Stimulated activated CD8-positive, alpha-beta memory T cell treated with anti-CD3 and anti-CD28 coated beads, Interleukin-7, amount 100 ng/mL, for 48 hours (primary cell): Measurements from ENCODE around the gene PSTPIP2.

Source experiments
- DNase-seq, 2 donors: peaks; one replicate each; pipeline ENCODE4 v3.0.0-alpha.2; 2020; ENCODE audit warnings: low read depth in 1 of 2; ENCODE audit errors: extremely low read depth in 1 of 2

Gene PSTPIP2

DNA sequence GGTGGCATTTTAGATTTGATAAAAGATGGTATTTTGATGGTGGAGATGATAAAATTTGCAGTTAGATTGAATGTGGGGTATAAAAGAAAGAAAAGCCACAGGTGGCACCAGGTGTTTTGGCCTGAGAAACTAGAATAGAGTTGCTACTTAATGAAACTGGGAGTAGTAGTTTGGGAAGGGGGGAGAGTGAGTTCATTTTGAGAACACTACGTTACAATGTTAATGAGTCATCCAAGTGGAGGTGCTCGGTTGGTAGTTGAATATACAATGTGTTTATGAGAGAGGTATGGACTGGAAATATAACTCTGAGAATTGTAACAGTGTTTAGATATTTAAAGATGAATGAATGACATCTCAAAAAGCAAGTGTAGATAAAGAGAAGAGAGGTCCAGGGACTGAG lies 131.3 kb downstream of the PSTPIP2 start:
- DNase-seq: no peak

DNA sequence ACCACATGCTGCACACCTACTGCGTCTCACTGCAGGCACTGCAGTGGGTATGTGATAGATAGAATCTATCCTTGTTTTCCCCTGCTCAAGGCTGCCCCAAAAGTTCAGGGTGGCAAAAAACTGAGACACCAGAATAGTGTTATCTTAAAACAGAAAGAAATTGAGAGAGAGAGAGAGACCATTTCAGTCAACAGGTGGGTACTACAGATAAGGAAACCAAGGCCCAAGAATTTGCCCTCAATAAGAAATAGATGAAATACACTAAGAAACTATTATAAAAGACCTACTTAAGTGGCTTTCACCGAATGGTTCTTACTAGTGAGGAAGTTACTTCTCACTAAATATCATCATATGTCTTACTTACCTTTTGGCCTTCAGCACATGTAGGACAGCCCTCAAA lies 132.8 kb downstream of the PSTPIP2 start:
- DNase-seq: no peak

- DNase-seq: no peak
Observed at GRCh38 chr18:45938488-45938935, 133.5 kb downstream of the PSTPIP2 start.

DNA sequence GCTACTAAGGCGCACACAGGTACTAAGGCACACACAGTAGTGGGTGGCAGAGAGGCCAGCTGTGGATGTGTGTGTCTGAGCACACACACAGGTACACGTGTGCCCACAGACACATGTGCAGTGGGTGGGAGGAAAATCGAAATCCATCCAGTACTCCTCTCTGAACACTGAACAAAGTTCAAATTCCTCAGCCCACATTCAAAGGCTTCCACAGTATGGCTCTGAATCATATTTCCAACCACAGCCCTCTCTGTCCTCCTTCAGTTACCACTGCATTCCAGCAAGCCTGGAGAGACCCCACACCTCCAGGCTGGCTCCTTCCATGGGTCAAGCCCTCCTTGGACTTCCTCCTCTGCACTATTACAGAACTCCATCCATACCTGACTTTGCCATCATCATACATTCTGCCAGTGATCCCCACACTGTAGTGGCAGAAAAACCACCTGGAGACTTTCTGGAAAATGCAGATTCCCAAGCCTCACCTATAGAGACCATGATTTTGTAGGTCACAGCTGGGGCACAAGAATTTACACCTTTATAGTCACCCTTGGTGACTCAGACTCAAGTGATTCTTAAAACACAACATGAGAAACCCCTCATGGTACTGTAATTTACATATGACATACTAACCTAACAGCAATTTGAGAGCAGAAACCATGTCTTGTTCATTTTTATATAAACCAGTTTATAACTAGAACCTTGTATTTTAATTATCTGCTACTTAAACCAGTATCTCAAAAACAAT lies 136.3 kb downstream of the PSTPIP2 start:
- DNase-seq: no peak
